Measurements from ENCODE around the gene RBM42. TPM values are rescaled to one million over a fixed set of nuclear protein-coding genes. Genes with fewer than 3 reads are reported as not detected.

The RBM42 gene
- total and polyA plus RNA-seq, 7 donors = 50.1 to 69.1 (median 61.1) TPM

- TF ChIP-seq CTCF (IDR thresholded peaks at IDR 0.05) = no peak
- no peaks in the 10 kb centered on the region for H3K9me3 ChIP-seq
- WGBS, 3 donors = 86 to 89% (median 87%) methylated on average over 6 of the region's 6 CpGs
- intact Hi-C loops (cut with DNase I) = no loop called here
- no peak for DNase-seq
- no peak overlapping the region for H3K4me3 ChIP-seq
- H3K4me1 ChIP-seq = peaks cover 3% of the 10 kb centered on the region
- no peak overlapping the region for H3K27ac ChIP-seq
- peaks cover 0 to 7% of the 10 kb centered on the region in 2 donors for H3K36me3 ChIP-seq (ENCODE audit: insufficient read depth in 1 of 2, low read depth in 1 of 2)
- H3K27me3 ChIP-seq (ENCODE audit: insufficient read depth in 3 of 3, low read length in 2 of 3) = no peaks in the 10 kb centered on the region
- no peak for ATAC-seq
These were observed 5.4 kb upstream of the RBM42 start for GRCh38 chr19:35623327-35624010.

GRCh38 chr19:35628264-35628564, 622 bp upstream of the RBM42 start:
- no peaks in the 10 kb centered on the region for H3K27me3 ChIP-seq (ENCODE audit: insufficient read depth in 3 of 3, low read length in 2 of 3)
- ATAC-seq = no peak
- H3K4me1 ChIP-seq = peaks cover 13% of the 10 kb centered on the region
- peak overlapping the region; percentile 83 for H3K4me3 ChIP-seq
- H3K36me3 ChIP-seq (ENCODE audit: insufficient read depth in 1 of 2, low read depth in 1 of 2) = peaks cover 4 to 36% of the 10 kb centered on the region in 2 donors
- no peak for DNase-seq
- TF ChIP-seq CTCF (IDR thresholded peaks at IDR 0.05) = no peak
- intact Hi-C loops (cut with DNase I) = loop anchor here in 1 of 2 donors (2.0 kb wide), 1 partner anchor 83 kb away; the partner anchor contains the start of gene TMEM147
- peak overlapping the region; percentile 94 for H3K27ac ChIP-seq
- WGBS, 3 donors = 7 to 10% (median 9%) methylated on average over 9 of the region's 9 CpGs
- H3K9me3 ChIP-seq = no peaks in the 10 kb centered on the region

- no peak for ATAC-seq
- DNase-seq = no peak
- Histone ChIP-seq H3K4me3 (peak overlapping the region; percentile 83), H3K36me3 (ENCODE audit: insufficient read depth in 1 of 2, low read depth in 1 of 2) (peaks cover 4 to 46% of the 10 kb centered on the region in 2 donors), H3K27me3 (ENCODE audit: insufficient read depth in 3 of 3, low read length in 2 of 3) (no peaks in the 10 kb centered on the region), H3K27ac (peak overlapping the region; percentile 94), H3K4me1 (peaks cover 13% of the 10 kb centered on the region), H3K9me3 (no peaks in the 10 kb centered on the region)
- intact Hi-C loops (cut with DNase I) = loop anchor here in 1 of 2 donors (2.0 kb wide), 1 partner anchor 84 kb away; the partner anchor contains the start of gene TMEM147
- TF ChIP-seq CTCF (IDR thresholded peaks at IDR 0.05) = no peak
- 4 to 5% (median 4%) methylated on average over 15 of the region's 15 CpGs for WGBS, 3 donors
These were observed 447 bp downstream of the RBM42 start for GRCh38 chr19:35629332-35629633.

GRCh38 chr19:35633727-35634440, 5.0 kb downstream of the RBM42 start:
- Histone ChIP-seq H3K4me1 (peaks cover 10% of the 10 kb centered on the region), H3K9me3 (no peaks in the 10 kb centered on the region), H3K27me3 (ENCODE audit: insufficient read depth in 3 of 3, low read length in 2 of 3) (no peaks in the 10 kb centered on the region), H3K27ac (no peak overlapping the region), H3K36me3 (ENCODE audit: insufficient read depth in 1 of 2, low read depth in 1 of 2) (peaks cover 4 to 89% of the 10 kb centered on the region in 2 donors), H3K4me3 (no peak overlapping the region)
- DNase-seq = no peak
- 88 to 92% (median 88%) methylated on average over 27 to 29 of the region's 29 CpGs for WGBS, 3 donors
- no peak for ATAC-seq
- intact Hi-C loops (cut with DNase I) = no loop called here
- no peak for TF ChIP-seq CTCF (IDR thresholded peaks at IDR 0.05)

Measured in psoas muscle (tissue), 8 donors.